Neural progenitor cell (in vitro differentiated cells): ENCODE data around the gene DAAM2. TPM values are rescaled to one million over a fixed set of nuclear protein-coding genes. Genes with fewer than 3 reads are reported as not detected.

Source experiments
- DNase-seq: peaks from one replicate; pipeline ENCODE4 v3.0.0-alpha.2; 2016; ENCODE audit warnings: low spot score
- H2AFZ ChIP-seq: fragments of 200-600 bp; sonication (generic); replicated peaks from 2 replicates; pipeline ENCODE4 v1.6.1; 2016; ENCODE audit warnings: antibody characterized with exemption
- H3F3A ChIP-seq: fragments of 200-600 bp; sonication (generic); 2 replicates; pipeline ENCODE4 v1.6.1; 2016; ENCODE audit warnings: antibody characterized with exemption, low read depth
- H3K27ac ChIP-seq: fragments of 200-600 bp; sonication (generic); 2 replicates; pipeline ENCODE4 v1.5.1; 2016; ENCODE audit warnings: mild to moderate bottlenecking
- H3K27me3 ChIP-seq: fragments of 200-600 bp; sonication (generic); 2 replicates; pipeline ENCODE4 v1.6.1; 2016; ENCODE audit warnings: mild to moderate bottlenecking, moderate library complexity
- H3K36me3 ChIP-seq: fragments of 200-600 bp; sonication (generic); 2 replicates; pipeline ENCODE4 v1.5.1; 2016
- H3K4me1 ChIP-seq: fragments of 200-600 bp; sonication (generic); 2 replicates; pipeline ENCODE4 v1.6.1; 2016; ENCODE audit warnings: mixed run types
- H3K4me2 ChIP-seq: fragments of 200-600 bp; sonication (generic); 2 replicates; pipeline ENCODE4 v1.6.1; 2016
- H3K4me3 ChIP-seq: fragments of 200-600 bp; sonication (generic); 2 replicates; pipeline ENCODE4 v1.5.1; 2016
- H3K79me2 ChIP-seq: fragments of 200-600 bp; sonication (generic); 2 replicates; pipeline ENCODE4 v1.6.1; 2016; ENCODE audit warnings: low read depth
- H3K9ac ChIP-seq: fragments of 200-600 bp; sonication (generic); 2 replicates; pipeline ENCODE4 v1.6.1; 2016
- H3K9me3 ChIP-seq: fragments of 200-600 bp; sonication (generic); 2 replicates; pipeline ENCODE4 v1.5.1; 2016; ENCODE audit warnings: low read depth
- H4K20me1 ChIP-seq: fragments of 200-600 bp; sonication (generic); 2 replicates; pipeline ENCODE4 v1.6.1; 2016; ENCODE audit warnings: low read depth
- H3K27ac Mint-ChIP-seq: 3 replicates; pipeline ENCODE4 v1.8.0; 2021; ENCODE audit warnings: mixed read lengths
- H3K27me3 Mint-ChIP-seq: 2 replicates; pipeline ENCODE4 v1.8.0; 2022; ENCODE audit warnings: low read depth, mild to moderate bottlenecking, inconsistent platforms, moderate library complexity, mixed read lengths; ENCODE audit not compliant: insufficient read depth
- H3K36me3 Mint-ChIP-seq: 3 replicates; pipeline ENCODE4 v1.8.0; 2021; ENCODE audit warnings: mixed read lengths
- H3K4me1 Mint-ChIP-seq: 3 replicates; pipeline ENCODE4 v1.8.0; 2021; ENCODE audit warnings: mixed read lengths
- H3K4me3 Mint-ChIP-seq: 3 replicates; pipeline ENCODE4 v1.8.0; 2021; ENCODE audit warnings: mild to moderate bottlenecking, moderate library complexity, mixed read lengths
- H3K9me3 Mint-ChIP-seq: 3 replicates; pipeline ENCODE4 v1.8.0; 2020; ENCODE audit warnings: mixed read lengths
- EZH2 ChIP-seq: fragments of 200-600 bp; sonication (generic); IDR thresholded peaks from 2 replicates; pipeline ENCODE4 v1.6.1; 2017; ENCODE audit warnings: antibody characterized with exemption, mild to moderate bottlenecking, moderate library complexity
- EZH2phosphoT487 ChIP-seq: fragments of 200-600 bp; sonication (generic); IDR thresholded peaks from 2 replicates; pipeline ENCODE4 v1.6.1; 2017; ENCODE audit warnings: antibody characterized with exemption
- total RNA-seq: library from RNA; depleted of rRNA; stranded (reverse); fragments of >200 nt; gene quantifications from 2 replicates; pipeline ENCODE4 v1.2.3, GENCODE V29; 2015; ENCODE audit warnings: low replicate concordance
- TF ChIP-seq, protein P1 (sequence below): fragments of 200-600 bp; sonication (generic); IDR thresholded peaks from 2 replicates; pipeline ENCODE4 v1.5.1; 2017; ENCODE audit warnings: antibody characterized with exemption, mild to moderate bottlenecking

The DAAM2 gene
- total RNA-seq, 1 donor from 2014 or later: 2.1 TPM

DNA sequence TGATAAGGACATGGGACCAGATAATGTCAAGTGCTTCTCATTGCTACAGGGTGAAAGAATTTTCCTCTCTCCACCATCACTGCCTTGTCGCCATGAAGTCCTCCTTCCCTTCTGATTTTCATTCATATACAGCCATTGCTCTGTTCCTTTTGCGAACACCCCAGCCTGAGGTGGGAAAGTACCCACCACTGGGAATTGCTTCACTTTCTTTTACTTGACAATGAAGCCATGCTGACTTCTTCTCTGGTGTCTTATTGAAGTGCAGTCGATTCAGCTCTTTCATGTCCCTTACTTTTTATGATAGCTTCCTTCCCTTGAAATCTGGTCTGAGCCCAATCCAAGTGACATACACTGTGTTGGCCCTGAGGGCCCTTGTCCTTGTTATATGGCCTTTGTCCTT lies 16.2 kb downstream of the DAAM2 start:
- H3K4me2 ChIP-seq: no peak overlapping the region
- H3K4me3 ChIP-seq: no peak overlapping the region
- TF ChIP-seq, protein P1, sequence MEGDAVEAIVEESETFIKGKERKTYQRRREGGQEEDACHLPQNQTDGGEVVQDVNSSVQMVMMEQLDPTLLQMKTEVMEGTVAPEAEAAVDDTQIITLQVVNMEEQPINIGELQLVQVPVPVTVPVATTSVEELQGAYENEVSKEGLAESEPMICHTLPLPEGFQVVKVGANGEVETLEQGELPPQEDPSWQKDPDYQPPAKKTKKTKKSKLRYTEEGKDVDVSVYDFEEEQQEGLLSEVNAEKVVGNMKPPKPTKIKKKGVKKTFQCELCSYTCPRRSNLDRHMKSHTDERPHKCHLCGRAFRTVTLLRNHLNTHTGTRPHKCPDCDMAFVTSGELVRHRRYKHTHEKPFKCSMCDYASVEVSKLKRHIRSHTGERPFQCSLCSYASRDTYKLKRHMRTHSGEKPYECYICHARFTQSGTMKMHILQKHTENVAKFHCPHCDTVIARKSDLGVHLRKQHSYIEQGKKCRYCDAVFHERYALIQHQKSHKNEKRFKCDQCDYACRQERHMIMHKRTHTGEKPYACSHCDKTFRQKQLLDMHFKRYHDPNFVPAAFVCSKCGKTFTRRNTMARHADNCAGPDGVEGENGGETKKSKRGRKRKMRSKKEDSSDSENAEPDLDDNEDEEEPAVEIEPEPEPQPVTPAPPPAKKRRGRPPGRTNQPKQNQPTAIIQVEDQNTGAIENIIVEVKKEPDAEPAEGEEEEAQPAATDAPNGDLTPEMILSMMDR: no peak
- TF ChIP-seq EZH2: no peak
- no peak for TF ChIP-seq EZH2phosphoT487
- H4K20me1 ChIP-seq: no peaks in the 10 kb centered on the region
- no peak overlapping the region for H3K27ac ChIP-seq
- H3K4me3 Mint-ChIP-seq: no peak overlapping the region
- no peak for DNase-seq
- no peaks in the 10 kb centered on the region for H3K79me2 ChIP-seq
- H3F3A ChIP-seq: no peaks in the 10 kb centered on the region
- H2AFZ ChIP-seq: no peak overlapping the region
- H3K27me3 ChIP-seq: no peaks in the 10 kb centered on the region
- H3K4me1 ChIP-seq: no peaks in the 10 kb centered on the region
- peaks cover 28% of the 10 kb centered on the region for H3K4me1 Mint-ChIP-seq
- no peaks in the 10 kb centered on the region for H3K9me3 Mint-ChIP-seq
- no peak overlapping the region for H3K27ac Mint-ChIP-seq
- no peaks in the 10 kb centered on the region for H3K27me3 Mint-ChIP-seq
- no peaks in the 10 kb centered on the region for H3K9me3 ChIP-seq
- H3K36me3 ChIP-seq: no peaks in the 10 kb centered on the region
- no peak overlapping the region for H3K9ac ChIP-seq
- H3K36me3 Mint-ChIP-seq: no peaks in the 10 kb centered on the region

DNA sequence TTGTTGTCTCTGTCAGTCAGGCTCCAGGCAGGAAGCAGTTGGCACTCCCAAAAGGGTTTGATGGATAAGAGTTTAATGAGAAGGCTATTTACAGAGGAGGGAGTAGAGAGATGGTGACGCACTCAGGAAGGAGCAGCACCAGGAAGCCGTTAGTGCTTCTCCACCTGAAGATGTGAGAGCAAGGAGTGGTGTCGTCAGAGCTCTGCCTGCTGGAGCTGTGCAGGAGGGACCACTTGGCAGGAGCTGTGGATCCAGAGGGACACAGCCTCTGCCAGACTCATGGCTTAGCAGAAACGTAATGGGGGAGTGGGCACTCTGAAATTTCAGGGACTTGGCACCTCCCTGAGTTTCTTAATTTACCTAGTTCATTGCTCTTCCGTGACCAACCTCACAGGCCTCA lies 16.8 kb downstream of the DAAM2 start:
- Histone ChIP-seq H3K9me3 (no peaks in the 10 kb centered on the region), H3K4me3 (no peak overlapping the region), H4K20me1 (no peaks in the 10 kb centered on the region), H2AFZ (no peak overlapping the region), H3K27me3 (no peaks in the 10 kb centered on the region), H3K36me3 (no peaks in the 10 kb centered on the region), H3K4me1 (no peaks in the 10 kb centered on the region), H3K79me2 (no peaks in the 10 kb centered on the region), H3K27ac (no peak overlapping the region), H3K4me2 (no peak overlapping the region), H3F3A (no peaks in the 10 kb centered on the region), H3K9ac (no peak overlapping the region)
- TF ChIP-seq EZH2phosphoT487: no peak
- Mint-ChIP-seq H3K27me3 (no peaks in the 10 kb centered on the region), H3K4me3 (no peak overlapping the region), H3K4me1 (peaks cover 28% of the 10 kb centered on the region), H3K36me3 (no peaks in the 10 kb centered on the region), H3K27ac (no peak overlapping the region), H3K9me3 (no peaks in the 10 kb centered on the region)
- no peak for DNase-seq

DNA sequence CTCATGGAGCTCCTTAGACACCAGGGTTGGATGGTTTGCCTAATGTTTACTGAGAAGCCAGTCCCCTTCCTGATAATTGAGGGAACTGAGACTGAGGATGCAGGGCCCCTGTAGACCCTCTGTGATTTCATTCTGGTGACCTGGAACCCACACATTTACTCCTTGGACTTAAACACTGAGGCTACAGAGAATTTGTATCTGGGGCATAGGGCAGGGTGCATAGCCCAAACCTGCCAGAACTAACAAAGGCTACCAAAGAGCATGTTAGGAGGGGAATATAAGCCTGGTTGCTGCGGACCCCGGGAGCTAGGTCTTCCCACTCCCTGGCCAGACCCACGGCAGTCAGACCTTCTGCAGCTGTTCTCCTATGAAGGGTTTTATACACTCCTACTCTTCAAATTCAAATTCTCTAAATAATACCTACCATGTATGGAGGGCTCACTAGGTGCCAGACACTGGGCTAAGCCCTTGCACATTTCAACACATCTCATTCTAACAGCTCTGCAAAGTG lies 19.7 kb downstream of the DAAM2 start:
- Histone ChIP-seq H3F3A (no peaks in the 10 kb centered on the region), H3K9ac (no peak overlapping the region), H3K36me3 (no peaks in the 10 kb centered on the region), H3K4me1 (no peaks in the 10 kb centered on the region), H3K27ac (no peak overlapping the region), H3K4me2 (no peak overlapping the region), H3K79me2 (no peaks in the 10 kb centered on the region), H3K27me3 (no peaks in the 10 kb centered on the region), H3K4me3 (no peak overlapping the region), H3K9me3 (no peaks in the 10 kb centered on the region), H4K20me1 (no peaks in the 10 kb centered on the region), H2AFZ (peak overlapping the region; percentile 18)
- no peak for DNase-seq
- no peaks in the 10 kb centered on the region for H3K27me3 Mint-ChIP-seq
- H3K9me3 Mint-ChIP-seq: no peaks in the 10 kb centered on the region
- peaks cover 25% of the 10 kb centered on the region for H3K4me1 Mint-ChIP-seq
- TF ChIP-seq, protein P1: no peak
- TF ChIP-seq EZH2 (no peak), EZH2phosphoT487 (no peak)
- no peak overlapping the region for H3K4me3 Mint-ChIP-seq
- no peak overlapping the region for H3K27ac Mint-ChIP-seq
- H3K36me3 Mint-ChIP-seq: no peaks in the 10 kb centered on the region

DNA sequence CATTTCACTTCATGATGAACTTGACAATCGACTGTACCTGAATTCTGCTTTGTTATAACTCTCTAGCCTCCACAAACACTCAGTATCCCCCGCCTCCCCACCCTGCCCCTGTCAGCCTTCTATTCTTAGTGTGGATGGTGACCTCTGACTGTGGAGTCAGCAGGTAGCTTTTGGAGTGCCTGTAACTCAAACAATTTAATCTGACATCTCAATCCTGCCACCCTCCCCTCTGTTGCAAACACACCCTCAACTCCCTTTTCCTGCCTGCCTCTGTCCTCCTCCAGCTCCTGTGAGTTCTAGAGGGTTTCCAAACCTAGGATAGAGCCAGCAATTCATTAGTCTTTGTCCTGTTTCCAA lies 20.3 kb downstream of the DAAM2 start:
- H3K4me1 ChIP-seq: no peaks in the 10 kb centered on the region
- no peak overlapping the region for H3K4me2 ChIP-seq
- H3K27ac Mint-ChIP-seq: peak overlapping the region; percentile 51
- no peaks in the 10 kb centered on the region for H3K27me3 ChIP-seq
- DNase-seq: no peak
- H3K36me3 Mint-ChIP-seq: no peaks in the 10 kb centered on the region
- H4K20me1 ChIP-seq: no peaks in the 10 kb centered on the region
- H3F3A ChIP-seq: no peaks in the 10 kb centered on the region
- H3K27ac ChIP-seq: no peak overlapping the region
- H3K4me1 Mint-ChIP-seq: peaks cover 25% of the 10 kb centered on the region
- no peak overlapping the region for H3K4me3 Mint-ChIP-seq
- H3K9me3 ChIP-seq: no peaks in the 10 kb centered on the region
- TF ChIP-seq EZH2phosphoT487 (no peak), EZH2 (no peak)
- TF ChIP-seq, protein P1: no peak
- H3K9me3 Mint-ChIP-seq: no peaks in the 10 kb centered on the region
- H3K4me3 ChIP-seq: no peak overlapping the region
- H3K27me3 Mint-ChIP-seq: no peaks in the 10 kb centered on the region
- H3K79me2 ChIP-seq: no peaks in the 10 kb centered on the region
- H3K36me3 ChIP-seq: no peaks in the 10 kb centered on the region
- no peak overlapping the region for H3K9ac ChIP-seq
- no peak overlapping the region for H2AFZ ChIP-seq
